ENCODE results near the gene HADHB.
"Not testable (repeated sequence)": the region's sequence is repeated elsewhere in the genome, so short reads cannot be mapped to it uniquely, and the experiment has no call there.

Gene HADHB

GRCh38 chr2:26243470-26244308, 1.1 kb upstream of the HADHB start:
- H3K4me3 ChIP-seq (ENCODE audit: low read depth, low read length) = peak overlapping the region; percentile 97

- H3K4me3 ChIP-seq (ENCODE audit: low read depth, low read length) = peak overlapping the region; percentile 97
Observed at GRCh38 chr2:26245231-26245732, 543 bp downstream of the HADHB start.

DNA sequence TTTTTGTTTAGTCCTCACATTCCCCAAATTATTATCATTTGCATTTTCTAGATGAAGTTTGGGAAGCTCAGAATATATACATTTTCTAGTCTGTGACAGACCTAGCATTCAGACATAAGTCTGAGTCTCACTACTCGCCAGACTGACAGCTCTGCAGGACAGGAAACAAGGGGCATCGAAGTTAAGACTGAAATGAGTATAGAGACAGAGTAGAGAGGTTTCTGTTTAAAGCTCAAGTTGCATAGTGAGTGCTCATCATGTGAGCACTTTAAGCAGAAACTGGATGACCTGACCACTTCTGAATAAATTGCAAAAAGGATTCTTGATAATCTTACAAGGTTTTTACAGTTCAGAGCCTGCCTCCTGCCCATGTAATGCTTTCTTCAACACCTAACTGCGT, 1.1 kb downstream of the HADHB start:
- peak overlapping the region; percentile 97 for H3K4me3 ChIP-seq (ENCODE audit: low read depth, low read length)

GRCh38 chr2:26246818-26247217, 2.1 kb downstream of the HADHB start:
- no peak overlapping the region for H3K4me3 ChIP-seq (ENCODE audit: low read depth, low read length)

DNA sequence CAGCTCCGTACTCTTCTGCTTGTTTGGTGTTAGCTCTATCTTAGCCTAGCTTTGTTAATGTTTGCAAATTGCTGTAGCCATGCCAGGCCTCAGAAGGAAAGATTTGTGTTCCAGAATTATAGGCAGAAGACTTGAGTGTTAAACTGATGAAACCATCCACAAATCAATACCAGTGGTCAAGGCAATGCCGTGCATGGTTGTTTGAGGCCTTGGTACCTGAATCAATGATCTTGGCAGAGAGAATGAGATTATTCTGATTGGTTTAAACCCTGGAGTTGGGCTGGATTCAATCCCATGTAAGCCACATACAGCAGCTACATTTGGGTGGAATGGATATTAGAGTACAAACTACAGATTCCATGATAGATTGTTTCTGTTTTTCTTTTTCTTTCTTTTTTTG, 4.9 kb downstream of the HADHB start:
- H3K4me3 ChIP-seq (ENCODE audit: low read depth, low read length) = no peak overlapping the region

- no peak overlapping the region for H3K4me3 ChIP-seq (ENCODE audit: low read depth, low read length)
Observed at GRCh38 chr2:26251893-26252292, 7.2 kb downstream of the HADHB start.

DNA sequence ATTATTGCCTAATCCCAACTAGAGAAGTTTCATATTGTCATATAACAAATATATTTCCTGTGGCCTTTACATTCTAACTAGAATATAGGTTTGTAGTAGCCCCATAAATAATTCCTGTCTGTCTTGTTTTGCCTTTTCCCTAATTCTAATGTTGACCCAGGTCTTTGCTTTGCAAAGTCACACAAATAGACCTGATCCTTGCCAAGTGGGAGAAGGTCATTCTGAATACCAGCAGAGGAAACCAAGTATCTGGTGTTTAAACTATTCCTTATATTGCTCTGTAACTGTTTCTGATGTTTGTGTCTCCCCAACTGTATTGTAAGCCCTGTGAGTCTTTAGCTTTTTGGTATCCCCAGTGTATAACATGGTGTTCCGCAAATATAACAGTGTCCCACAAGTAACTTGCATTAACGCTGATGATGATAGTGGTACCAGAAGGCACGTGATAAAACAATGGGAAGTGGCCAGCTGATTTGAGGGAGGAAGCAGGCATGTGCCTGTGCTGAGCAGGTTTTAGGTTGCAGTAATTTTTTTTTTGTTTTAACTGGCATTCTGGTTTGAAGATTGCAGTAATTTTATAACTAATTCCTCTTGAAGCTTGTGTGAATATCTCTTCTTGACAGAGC, 11.1 kb downstream of the HADHB start:
- H3K4me3 ChIP-seq (ENCODE audit: low read depth, low read length) = no peak overlapping the region

GRCh38 chr2:26258836-26259235, 14.1 kb downstream of the HADHB start:
- H3K4me3 ChIP-seq (ENCODE audit: low read depth, low read length) = not testable (repeated sequence)

DNA sequence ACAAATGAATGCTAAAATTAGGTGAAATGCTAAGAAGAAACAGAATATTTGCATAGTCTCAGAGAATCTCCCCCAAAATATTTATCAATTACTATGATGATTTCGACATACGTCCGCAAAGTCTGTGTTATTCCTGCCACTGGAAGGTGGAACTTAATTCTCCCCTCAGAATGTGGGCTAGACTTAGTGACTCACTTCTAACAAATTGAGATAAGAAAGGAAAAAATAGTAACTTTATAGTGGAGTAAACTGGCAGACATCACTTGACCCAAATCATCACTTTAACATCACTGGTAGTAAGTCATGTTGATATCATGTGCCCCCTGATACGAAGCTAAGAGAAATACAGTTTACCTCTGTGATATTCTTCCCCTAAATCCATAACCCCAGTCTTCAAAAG, 23.5 kb downstream of the HADHB start:
- H3K4me3 ChIP-seq (ENCODE audit: low read depth, low read length) = no peak overlapping the region

GRCh38 chr2:26268670-26269385, 24.1 kb downstream of the HADHB start:
- H3K4me3 ChIP-seq (ENCODE audit: low read depth, low read length) = not testable (repeated sequence)

- no peak overlapping the region for H3K4me3 ChIP-seq (ENCODE audit: low read depth, low read length)
Observed at GRCh38 chr2:26269571-26270158, 24.9 kb downstream of the HADHB start.

DNA sequence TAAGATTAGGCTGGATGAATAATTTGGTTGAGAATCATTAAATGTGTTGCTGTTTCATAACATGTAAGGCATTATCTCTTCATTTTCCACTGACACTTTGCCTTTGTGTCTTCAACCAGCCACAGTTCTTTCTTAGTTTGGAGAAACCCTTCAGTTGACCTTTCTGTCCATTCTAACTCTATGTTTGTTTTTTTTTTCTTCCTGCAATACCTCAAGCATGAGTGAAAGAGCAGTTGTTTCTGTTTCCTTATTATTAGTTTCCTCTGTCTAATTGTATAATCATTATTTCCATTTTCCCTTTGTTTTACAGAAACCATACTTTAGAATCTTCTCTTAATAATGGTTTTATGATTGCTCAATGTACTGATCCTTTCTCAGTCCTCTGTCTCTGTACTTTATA, 25.6 kb downstream of the HADHB start:
- H3K4me3 ChIP-seq (ENCODE audit: low read depth, low read length) = no peak overlapping the region

- no peak overlapping the region for H3K4me3 ChIP-seq (ENCODE audit: low read depth, low read length)
Observed at GRCh38 chr2:26273501-26273900, 28.8 kb downstream of the HADHB start.

GRCh38 chr2:26274058-26274613, 29.4 kb downstream of the HADHB start:
- no peak overlapping the region for H3K4me3 ChIP-seq (ENCODE audit: low read depth, low read length)

GRCh38 chr2:26276484-26277227, 31.9 kb downstream of the HADHB start:
- no peak overlapping the region for H3K4me3 ChIP-seq (ENCODE audit: low read depth, low read length)

DNA sequence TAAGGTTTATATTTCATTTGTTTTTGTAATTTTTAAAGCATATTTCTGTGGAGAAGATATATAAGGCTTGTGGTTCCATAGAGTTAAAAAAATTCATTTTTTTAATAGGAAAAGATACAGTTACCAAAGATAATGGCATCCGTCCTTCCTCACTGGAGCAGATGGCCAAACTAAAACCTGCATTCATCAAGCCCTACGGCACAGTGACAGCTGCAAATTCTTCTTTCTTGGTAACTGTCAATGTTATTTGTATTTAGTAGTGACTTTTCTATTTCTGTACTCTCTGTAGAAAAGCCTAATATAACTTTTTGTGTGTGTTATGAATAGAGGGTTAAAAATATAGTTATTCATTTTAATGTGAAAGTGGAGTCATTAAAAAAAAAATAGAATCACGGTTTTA, 35.1 kb downstream of the HADHB start:
- no peak overlapping the region for H3K4me3 ChIP-seq (ENCODE audit: low read depth, low read length)

DNA sequence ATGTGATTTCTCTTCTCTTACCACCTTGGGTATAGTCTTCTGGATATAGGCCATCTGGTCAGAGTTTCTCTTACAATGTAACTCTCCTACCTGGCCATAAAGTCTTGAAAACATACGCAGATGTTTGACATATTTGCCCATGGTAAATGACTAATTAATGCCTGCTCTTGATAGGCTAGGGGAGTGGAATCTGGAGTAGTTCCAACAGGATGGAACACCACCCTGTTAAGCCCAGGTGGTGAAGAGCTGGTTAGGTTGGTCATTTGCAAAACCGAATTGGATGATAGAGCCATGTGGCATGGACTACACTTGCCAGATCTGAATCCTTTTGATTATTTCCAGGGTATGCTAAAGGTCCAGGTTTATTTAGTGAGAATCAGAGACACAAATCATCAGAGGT, 36.5 kb downstream of the HADHB start:
- no peak overlapping the region for H3K4me3 ChIP-seq (ENCODE audit: low read depth, low read length)

DNA sequence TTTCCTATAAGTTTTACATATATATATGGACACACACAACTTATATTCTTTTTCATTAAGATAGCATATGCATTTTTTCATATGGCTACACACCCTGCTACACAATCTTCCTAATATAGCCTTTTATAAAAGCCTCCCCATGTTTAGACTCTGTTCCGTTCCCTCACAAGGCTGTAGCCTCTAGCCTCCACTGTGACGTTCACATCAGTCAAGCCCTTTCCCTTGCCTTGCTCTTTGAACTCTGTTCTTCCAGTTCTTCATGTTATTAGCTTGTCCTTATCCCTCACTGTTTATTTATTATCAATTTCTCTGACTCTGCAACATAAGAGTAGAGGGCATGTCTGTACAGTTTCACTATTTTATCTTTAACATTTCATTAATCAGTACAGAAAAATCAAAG, 38.9 kb downstream of the HADHB start:
- H3K4me3 ChIP-seq (ENCODE audit: low read depth, low read length) = no peak overlapping the region

GRCh38 chr2:26284132-26284531, 39.4 kb downstream of the HADHB start:
- no peak overlapping the region for H3K4me3 ChIP-seq (ENCODE audit: low read depth, low read length)

- H3K4me3 ChIP-seq (ENCODE audit: low read depth, low read length) = no peak overlapping the region
Observed at GRCh38 chr2:26285931-26286330, 41.2 kb downstream of the HADHB start.

Measured in iPS-11a (cell line).